SIG-M5 treated with dmso at 0.1 percent for 504 hours (cell line): ENCODE measurements around the gene TRAPPC5.

Experiments used
- DNase-seq: peaks from one replicate; lab custom pipeline; 2025; ENCODE audit not compliant: unreplicated experiment; lab: John Stamatoyannopoulos, UW

Gene TRAPPC5

DNA sequence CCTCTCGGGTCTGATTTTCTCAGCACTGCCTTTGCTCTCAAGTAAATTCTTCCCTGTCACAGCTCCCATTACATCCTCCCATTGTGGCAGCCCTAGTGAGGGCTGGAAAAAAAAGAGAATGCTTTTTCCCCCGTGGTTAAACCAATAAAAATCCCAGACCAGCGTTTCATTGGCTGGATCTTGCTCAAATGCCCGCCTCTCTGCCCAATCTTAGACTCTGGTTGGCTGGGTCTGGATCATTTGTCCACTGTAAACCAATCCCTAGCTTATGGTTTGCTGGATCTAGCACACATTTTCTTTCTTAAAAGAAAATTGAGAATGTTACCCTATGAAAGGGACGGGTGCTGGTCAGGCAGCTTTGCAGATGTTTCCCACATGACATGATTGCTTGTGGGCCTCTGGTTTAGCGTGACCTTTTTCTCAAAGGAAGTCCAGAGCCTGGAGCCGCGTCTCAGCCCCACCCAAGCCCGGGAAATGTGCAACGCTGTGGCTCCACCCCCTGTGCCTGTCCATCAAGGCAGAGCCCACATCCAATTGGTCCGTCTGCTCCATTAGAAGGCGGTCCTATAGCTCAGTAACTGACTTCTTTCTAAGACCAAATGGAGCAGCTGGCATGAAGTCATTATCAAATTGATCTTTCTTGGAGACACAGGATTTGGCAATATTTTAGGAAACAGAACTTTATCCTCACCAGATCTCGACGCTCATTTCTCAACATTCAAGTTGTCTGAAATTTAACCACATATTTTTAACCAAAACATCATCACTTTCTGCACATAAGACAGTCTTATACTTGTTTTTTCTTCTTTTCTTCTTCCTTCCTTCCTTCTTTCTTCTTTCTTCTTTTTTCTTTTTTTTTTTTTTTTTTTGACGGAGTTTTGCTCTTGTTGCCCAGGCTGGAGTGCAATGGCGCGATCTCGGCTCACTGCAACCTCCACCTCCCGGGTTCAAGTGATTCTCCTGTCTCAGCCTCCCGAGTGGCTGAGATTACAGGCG lies 6.3 kb upstream of the TRAPPC5 start:
- peak; percentile 96 for DNase-seq

DNA sequence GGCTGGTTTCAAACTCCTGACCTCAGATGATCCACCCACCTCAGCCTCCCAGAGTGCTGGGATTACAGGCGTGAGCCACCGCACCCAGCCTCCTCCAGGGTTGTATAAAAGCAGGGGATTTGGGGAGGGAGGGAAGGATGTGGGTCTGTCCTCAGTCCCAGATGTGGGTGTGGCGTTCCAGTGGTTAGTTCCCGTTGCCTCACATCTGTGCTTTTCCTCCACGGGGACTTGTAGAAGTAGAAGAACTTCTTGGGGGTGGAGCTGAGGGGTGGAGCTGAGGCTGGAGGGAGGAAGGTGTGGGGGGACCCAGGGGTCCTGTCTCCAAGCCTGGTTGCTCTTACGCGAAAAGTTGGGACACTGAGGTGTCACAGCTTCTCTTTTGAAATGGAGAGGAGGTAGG lies 4.3 kb upstream of the TRAPPC5 start:
- peak; percentile 97 for DNase-seq

DNA sequence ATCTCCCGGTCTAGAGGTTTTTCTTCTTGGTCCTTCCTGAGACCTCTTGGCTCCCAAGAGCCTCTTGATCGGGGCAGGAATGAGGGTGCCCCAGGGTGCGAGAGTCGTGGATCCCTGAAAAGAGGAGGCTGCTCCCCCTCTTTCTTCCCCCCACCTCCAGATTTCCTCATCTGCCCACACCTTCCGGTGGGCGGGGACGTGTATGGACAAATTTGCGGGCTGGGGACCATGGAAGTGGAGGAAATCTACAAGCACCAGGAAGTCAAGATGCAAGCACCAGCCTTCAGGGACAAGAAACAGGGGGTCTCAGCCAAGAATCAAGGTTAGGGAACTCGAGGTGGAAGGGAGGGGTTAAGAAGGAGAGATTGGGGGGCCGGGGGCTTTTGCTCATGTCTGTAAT lies 3.8 kb upstream of the TRAPPC5 start, which contains the start of gene MCEMP1:
Gene MCEMP1 (plus strand): TSS at position 237 of the 400 bp plus-strand sequence. CDS start 31 bp downstream, at position 268.
- DNase-seq, result peak; percentile 74

DNA sequence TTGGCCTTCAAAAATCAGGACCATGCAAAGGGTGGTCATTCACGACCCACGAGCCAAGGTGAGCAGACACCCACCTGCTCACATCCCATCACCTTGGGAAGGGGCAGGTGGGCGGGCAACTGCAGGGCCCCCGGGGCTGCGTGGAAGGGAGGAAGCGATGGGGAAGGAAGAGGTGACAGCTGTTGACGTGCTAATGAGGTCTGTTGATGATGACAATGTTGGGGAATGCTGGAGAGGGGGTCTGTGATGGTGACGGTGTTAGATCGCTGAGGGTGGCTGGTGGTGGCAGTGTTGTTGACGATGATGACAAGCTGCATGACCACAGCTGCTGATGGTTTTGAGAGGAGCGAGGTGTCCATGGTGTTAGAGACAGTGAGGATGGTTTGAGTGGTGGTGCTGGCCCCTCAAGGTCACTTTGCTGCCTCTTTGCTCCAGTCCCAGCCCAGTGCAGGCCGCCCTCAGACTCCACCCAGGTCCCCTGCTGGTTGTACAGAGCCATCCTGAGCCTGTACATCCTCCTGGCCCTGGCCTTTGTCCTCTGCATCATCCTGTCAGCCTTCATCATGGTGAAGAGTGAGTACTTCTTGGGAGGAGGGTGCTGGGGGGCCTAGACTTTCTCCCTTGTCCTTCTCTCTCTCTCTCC lies 2.8 kb upstream of the TRAPPC5 start:
- peak; percentile 46 for DNase-seq

DNA sequence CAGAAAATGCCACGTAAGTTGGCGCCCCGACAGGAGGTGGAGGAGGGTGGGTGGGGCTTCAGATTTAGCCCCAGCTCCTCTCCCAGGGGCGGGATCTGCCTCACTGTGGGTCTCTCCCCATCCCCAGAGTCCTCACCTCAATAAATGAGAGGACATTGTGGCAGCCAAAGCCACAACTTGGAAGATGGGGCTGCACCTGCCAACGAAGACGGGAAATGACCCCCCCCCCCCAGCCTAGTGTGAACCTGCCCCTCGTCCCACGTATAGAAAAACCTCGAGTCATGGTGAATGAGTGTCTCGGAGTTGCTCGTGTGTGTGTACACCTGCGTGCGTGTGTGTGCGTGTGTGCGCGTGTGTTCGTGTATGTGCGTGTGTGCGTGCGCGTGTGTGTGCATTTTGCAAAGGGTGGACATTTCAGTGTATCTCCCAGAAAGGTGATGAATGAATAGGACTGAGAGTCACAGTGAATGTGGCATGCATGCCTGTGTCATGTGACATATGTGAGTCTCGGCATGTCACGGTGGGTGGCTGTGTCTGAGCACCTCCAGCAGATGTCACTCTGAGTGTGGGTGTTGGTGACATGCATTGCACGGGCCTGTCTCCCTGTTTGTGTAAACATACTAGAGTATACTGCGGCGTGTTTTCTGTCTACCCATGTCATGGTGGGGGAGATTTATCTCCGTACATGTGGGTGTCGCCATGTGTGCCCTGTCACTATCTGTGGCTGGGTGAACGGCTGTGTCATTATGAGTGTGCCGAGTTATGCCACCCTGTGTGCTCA lies 1.5 kb upstream of the TRAPPC5 start:
- DNase-seq, result peak; percentile 43

DNA sequence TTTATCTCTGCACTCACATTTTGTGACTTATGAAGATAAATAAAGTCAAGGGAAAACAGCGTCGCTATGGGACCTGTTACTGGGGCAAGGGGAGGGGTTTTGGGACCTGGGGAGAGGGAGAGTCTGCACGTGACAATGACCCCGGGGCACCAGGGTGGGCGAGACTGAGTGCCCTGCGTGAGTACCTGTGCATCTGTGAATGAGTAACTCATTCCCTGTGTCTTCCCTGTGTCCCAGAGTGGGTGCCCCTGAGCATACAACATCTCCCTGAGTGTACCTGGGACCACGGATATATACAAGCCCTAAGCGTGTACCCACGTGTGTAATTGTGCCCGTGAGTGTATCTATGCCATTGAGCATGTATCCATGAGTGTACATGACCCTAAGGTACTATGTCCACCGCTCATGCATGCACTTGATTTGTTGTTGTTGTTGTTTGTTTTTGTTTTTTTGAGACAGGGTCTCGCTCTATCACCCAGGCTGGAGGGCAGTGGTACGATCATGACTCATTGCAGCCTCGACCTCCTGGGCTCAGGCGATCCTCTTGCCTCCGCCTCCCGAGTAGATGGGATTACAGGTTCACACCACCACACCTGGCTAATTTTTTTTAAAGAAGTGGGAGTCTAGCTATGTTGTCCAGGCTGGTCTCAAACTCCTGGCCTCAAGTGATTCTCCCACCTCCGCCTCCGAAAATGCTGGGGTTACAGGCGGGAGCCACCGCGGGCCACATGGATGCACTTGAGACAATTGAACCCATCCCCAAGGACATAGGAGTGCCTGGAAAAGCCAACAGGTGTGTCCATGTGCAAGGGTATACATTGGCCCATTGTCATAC lies 645 bp upstream of the TRAPPC5 start:
- DNase-seq, result no peak

DNA sequence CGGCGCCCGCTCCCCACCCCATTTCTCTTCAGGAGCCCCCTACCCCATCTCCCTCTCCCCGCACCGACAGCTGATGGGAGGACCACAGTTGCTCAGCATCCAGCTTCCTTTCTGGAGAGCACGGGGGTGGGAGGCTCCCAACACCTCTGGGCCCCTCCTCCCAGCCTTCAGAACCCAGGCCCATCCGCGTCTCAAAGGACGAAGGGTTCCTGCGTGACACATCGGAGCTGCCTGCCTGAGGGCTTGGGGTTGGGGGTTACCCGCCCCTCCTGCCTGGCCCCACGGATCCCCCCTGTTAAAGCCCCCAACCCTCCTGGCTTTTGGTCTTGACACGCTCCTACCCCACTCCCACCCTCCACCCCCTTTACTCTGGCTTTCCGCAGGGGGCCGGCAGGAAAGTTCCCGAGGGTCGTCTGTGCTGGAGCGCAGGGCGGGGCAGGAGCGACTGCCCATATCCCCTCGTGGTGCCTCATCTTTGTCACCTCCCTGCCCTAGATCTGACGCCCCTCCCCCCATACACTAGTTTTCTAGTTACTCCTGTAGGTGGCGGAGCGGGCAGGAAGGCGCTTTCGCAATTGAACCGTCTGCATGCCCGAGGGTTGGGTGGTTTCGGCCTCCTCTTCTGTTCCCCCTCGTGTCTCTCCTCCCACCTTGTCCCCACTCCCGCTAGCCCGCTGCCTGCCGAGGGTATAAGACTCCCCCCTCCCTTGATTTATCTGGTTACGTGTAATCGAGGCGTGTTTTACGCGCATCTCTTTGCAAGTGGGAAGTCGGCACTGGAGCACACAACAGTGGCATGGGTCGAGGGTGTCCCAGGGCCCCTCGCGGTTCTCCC lies 924 bp downstream of the TRAPPC5 start:
- DNase-seq, result peak; percentile 95

DNA sequence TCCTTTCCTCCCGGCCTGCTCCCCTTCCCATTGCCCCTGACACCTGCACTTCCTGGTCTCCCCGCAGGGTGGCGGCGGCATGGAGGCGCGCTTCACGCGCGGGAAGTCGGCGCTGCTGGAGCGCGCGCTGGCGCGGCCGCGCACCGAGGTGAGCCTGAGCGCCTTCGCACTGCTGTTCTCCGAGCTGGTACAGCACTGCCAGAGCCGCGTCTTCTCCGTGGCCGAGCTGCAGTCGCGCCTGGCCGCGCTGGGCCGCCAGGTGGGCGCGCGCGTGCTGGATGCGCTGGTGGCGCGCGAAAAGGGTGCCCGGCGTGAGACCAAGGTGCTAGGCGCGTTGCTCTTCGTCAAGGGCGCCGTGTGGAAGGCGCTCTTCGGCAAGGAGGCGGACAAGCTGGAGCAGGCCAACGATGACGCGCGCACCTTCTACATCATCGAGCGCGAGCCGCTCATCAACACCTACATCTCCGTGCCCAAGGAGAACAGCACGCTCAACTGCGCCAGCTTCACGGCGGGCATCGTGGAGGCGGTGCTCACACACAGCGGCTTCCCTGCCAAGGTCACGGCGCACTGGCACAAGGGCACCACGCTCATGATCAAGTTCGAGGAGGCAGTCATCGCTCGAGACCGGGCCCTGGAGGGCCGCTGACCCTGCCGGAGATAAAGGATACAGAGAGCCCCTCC lies 1.7 kb downstream of the TRAPPC5 start:
- DNase-seq, result no peak

DNA sequence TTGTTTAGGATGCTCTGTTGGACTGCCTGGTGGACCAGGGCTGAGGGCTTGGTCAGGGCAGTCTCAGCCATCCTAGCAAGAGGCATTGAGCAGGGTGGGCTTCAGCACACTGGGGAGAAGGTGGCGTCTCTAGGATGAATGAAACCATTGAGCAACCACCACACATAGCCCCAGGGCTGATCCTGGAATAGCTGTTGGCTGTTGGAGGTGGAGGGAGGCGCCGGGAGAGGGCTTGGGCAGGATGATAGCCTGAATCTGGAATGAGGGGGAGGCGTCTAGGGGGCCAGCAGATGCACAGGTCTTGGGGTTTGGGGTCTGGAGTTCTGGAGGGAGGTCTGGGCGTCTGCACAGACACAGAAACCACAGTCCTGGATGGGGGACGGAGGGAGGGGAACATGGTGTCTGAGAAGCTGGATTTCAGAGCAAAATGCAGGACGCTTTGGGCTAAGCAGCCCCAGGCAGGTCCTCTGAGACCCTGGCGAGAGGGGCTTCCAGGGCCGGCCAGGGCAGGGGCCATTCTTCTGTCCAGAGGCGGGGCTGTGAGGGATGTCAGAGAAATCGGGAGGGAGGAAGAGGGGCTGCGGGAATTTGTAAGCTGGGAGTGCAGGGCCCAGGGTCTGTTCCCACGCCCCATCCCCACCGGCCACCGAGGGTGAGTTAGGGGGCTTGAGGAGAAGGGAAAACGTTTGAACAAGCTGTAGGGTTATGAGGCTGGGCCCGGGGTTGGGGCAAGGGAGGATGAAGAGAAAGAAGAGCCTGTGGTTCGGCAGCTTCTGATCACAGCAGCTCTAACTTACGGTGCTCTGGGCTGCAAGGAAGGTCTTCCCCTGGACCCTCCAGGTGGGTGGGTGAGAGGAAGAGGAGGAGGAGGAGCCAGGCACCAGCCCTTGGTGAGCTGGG lies 5.2 kb downstream of the TRAPPC5 start:
- no peak for DNase-seq

DNA sequence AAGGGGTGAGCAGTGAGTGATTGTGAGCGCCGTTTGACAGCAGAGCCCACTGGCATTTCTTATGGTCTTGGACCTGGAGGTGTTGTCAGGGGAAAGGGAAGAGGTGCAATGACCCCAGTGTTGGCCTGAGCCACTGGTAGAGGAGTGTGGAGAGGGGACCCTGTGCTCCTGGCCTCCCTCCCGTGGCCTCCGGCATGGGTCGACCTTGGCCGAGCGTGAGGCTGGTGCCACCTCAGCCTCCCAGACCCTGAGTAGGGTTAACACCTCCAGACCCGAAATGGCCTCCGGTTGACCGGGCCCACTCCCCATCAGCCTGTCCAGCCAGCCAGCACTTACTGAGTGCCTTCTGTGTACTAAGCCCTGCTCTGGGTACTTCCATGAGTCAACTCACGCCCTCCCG lies 6.5 kb downstream of the TRAPPC5 start:
- DNase-seq, result no peak

DNA sequence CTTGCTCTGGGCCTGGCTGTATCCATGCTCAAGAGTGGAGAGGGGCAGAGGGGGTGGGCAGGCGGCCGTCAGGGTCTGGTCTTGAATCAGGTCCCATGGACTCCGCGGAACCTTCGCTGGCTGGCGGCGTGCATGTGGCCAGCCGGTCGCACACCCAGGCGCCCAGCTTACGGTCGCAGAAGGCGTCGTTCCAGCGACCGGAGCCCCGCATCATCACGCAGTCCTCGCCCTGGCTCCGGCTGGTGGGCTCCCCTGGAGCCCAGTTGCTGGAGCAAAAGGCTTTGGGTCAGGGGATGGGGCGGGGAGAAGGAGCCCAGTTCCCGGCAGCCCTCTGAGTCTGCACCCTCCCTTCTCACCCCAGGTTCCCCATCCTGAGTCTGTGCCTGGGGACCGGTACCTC lies 8.5 kb downstream of the TRAPPC5 start:
- no peak for DNase-seq

DNA sequence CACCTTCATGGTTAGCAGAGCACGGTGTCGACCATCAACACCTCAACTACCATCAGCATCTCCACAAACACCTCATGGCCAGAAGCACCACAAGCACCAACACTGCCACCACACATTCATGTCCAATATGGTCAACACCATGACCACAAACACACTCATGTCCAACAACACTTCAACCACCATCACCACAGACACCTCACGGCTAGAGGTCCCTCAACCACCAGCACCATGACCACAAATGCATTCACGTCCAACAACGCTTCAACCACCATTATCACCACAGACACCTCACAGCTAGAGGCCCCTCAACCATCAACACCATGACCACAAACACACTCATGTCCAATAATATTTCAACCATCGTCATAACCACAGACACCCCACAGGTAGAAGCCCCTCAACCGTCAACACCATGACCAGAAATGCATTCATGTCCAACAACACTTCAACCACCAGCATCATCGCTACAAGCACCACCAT lies 10.2 kb downstream of the TRAPPC5 start:
- no peak for DNase-seq

DNA sequence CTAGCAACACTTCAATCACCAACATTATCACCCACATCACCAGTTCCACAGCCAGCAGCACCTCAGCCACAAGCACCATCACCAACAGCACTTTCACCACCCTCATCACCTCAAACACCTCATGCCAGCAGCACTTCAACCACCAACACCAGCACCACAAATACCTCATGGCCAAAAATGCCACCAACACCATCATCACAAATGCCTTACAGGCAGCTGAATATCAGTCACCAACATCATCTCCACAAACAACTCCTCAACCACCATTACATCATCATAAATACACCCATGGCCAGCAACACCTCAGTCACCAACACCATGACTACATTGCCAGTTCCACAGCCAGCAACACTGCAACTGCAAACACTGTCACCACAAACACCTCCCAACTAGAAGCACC lies 10.9 kb downstream of the TRAPPC5 start:
- DNase-seq, result no peak

DNA sequence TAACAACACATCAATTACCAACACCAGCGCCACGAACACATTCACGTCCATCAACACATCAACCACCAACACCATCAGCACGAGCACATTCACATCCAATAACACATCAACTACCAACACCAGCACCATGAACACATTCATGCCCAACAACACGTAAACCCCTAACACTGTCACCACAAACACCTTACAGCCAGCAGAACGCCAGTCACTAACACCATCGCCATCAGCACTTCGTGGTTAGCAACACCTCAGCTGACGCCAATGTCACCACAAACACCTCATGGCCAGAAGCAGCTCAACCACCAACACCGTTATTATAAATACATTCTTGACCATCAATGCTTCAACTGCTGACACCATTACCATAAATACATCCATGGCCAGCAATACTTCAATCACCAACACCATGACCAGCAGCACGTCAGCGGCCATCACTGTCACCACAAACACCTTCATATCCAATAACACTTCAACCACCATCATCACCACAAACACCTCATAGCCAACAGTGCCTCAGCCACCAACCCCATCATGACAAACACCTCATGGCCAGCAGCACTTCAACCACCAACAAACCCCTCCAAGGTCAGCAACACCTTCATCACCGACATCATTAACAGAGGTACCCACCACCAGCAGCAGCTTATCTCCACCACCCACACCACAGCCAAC lies 11.9 kb downstream of the TRAPPC5 start:
- DNase-seq, result no peak

DNA sequence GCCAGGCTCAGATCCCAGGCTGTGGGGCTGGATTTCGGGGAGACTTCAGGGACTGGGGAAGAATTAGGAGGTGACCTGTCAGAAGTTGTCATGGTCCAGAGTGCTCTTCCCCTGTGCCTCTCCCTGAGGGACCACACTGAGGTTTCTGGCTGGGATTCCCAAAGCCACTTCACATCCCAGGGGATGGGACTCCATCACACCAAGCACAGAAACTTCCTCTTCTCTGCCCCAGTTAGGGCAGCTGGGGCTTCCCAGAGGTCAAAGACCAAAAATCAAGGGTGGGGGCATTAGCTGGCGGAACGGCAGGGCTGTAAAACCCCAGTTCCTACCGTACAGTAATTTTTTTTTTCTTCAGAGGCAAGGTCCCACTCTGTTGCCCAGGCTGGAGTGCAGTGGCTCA lies 13.9 kb downstream of the TRAPPC5 start:
- no peak for DNase-seq

DNA sequence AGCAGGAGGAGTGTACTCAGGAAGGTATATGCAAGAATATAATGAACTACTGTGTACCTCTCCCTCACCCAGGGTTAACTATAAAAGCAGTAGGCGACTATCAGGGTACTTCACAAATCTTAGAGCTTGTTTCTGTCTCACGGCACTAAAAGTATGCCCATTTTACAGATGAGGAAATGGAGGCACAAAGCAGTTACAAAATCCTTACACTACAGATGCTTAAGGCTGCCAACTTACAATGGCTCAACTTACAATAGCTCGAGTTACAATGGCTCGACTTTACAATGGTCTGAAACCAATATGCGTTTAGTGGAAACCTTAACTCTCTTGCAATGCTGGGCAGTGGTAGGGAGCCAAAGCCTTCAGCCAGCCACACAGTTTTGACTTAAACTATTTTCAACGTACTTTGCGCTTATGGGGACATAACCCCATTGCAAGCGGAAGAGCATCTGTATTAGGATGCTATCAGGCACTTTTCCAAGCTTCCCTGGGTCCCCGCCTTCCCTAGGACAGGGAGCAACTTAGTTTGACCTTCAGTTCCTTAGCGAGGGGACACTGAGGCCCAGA lies 17.2 kb downstream of the TRAPPC5 start:
- no peak for DNase-seq

DNA sequence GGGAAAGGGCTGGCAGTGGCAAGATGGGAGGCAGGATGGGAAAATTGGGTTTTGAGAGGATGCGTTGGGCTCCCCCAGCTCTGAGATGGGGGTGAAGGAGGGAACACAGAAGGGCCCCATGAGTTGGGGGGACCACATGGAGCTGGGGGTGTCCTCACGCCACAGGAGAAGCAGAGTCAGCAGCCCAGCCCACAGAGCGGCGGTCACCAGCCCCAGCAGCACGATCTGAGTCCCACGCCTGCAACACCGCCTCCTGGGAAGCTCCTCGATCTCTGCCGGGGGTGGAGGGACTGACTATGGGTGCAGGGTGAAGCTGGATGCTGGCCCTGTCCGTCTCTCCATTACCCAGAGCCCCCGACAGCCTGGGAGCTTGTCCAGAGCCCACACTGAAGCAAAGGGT lies 17.9 kb downstream of the TRAPPC5 start:
- no peak for DNase-seq
